Epidermal melanocyte (primary cell): Measurements from ENCODE around the gene PRKX.
A peak's percentile ranks its signal among the peaks of the same experiment; 100 is the strongest.
"Not testable (repeated sequence)": the region's sequence is repeated elsewhere in the genome, so short reads cannot be mapped to it uniquely, and the experiment has no call there.

Experiments
- DNase-seq: peaks from one replicate; pipeline ENCODE4 v3.0.0; 2011; ENCODE audit warnings: low spot score; ENCODE audit not compliant: insufficient read length

The PRKX gene

DNA sequence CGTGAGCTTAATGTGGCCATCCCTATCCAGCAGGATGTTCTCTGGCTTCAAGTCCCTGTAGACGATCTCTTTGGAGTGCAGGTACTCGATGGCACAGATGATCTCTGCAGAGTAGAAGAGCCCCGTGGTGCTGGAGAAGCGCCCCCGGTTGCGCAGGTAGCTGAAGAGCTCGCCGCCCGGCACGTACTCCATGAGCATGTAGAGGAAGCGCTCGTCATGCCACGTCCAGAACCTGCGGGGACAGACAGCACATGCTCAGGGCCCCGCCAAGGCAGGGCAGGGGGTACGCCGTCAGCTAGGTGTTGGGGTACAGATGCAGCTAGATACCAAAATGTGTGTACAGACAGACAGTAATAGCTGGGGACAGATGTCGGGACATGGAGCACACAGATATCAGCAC is 58.3 kb downstream of the PRKX start:
- no peak for DNase-seq

DNA sequence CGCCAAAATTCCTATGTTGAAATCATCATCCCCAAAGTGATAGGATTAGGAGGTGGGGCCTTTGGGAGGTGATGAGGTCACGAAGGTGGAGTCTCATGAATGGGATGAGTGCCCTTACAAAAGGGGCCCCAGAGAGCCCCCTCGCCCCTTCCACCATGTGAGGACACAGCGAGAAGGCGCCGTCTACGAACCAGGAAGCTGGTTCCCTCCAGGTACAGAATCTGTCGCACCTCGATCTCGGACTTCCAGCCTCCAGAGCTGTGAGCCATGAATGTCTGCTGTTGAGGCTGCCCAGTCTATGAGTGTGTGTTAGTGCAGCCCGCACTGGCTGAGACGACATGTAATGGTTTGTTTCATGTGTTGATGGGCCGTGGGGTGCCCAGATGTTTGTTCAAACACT is 60.3 kb downstream of the PRKX start:
- no peak for DNase-seq

DNA sequence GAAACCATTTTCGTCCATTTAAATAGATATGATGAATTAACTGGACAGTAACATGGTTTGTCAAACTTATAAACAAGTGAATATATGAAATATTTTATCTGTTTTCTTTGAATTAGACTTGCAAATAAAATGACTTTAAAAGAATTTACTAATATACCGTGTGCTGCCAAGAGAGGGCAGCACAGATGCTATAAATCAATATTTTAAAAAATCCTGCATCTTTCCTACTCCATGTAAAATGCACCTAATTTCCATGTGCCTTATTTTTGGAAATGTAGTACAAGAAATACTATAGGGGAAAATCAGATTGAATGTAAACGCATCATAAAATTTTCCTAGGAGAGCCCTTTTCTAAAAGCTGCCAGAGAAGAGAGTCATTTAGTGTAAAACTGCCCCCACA is 62.2 kb downstream of the PRKX start:
- DNase-seq, result no peak

- no peak for DNase-seq
These were observed 65.4 kb downstream of the PRKX start for GRCh38 chrX:3648084-3648483.

DNA sequence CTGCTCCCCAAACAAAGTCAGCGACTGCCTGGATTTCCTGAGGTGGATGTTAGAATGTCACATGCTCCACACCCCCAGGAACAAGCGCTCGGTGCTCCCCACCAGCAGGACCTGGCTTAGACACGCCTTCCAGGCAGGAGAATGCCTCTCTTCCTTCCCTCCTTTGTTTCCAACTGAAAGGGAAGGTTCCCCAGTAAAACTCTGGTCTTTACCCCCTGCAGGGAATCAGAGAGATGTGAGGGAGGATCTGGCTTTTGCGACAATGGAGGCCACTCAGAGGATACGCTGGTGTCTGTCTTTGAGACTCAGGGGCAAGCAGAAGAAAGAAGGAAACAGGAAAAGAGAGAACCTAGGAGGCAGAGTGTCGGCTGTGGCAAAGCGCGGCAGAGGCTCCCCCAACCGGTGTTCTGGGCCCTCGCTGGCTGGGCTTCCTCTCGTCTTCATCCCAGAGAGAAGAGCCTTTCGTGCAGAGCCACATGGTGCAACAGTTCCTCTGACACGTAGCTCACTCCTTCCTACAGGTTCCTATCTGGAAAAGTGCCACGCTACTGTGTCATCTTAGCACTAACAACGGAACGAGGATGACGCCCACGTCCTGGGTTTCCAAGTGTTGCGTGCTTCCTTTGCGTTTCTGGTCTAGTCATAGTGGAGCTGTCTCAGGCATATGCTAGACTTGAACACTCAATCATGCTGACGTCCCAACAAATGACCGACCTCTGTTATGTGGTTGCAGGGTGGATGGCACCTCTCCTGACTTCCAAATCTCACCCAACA is 73.4 kb downstream of the PRKX start:
- DNase-seq, result not testable (repeated sequence)

DNA sequence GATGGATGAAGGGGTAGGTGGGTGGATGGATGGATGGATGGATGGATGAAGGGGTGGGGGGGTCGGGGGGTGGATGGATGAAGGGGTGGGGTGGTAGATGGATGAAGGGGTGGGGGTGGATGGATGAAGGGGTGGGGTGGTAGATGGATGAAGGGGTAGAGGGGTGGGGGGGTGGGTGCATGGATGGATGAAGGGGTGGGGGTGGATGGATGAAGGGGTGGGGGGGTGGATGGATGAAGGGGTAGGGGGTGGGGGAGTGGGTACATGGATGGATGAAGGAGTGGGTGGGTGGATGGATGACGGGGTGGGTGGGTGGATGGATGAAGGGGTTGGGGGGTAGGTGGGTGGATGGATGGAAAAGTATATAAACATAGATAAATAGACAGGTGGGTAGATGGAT is 74.2 kb downstream of the PRKX start:
- no peak for DNase-seq

- peak; percentile 27 for DNase-seq
These were observed 75.1 kb downstream of the PRKX start for GRCh38 chrX:3638280-3638873.

DNA sequence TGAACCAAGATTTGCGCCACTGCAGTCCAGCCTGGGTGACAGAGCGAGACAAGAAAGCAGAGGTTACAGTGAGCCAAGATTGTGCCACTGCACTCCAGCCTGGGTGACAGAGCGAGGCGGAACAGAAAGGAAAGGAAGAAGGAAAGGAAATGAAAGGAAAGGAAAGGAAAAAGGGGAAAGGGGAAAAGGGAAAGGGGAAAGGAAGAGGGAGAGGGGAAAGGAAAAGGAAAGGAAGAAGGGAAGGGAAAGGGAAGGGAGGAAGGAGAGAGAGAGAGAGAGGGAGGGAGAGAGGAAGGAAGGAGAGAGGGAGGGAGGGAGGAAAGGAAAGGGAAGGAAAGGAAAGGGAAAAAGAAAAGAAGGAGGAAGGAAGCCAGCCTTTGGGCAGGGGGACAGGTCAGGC is 76.6 kb downstream of the PRKX start:
- DNase-seq, result no peak

- DNase-seq, result no peak
These were observed 82.3 kb downstream of the PRKX start for GRCh38 chrX:3631196-3631595.

DNA sequence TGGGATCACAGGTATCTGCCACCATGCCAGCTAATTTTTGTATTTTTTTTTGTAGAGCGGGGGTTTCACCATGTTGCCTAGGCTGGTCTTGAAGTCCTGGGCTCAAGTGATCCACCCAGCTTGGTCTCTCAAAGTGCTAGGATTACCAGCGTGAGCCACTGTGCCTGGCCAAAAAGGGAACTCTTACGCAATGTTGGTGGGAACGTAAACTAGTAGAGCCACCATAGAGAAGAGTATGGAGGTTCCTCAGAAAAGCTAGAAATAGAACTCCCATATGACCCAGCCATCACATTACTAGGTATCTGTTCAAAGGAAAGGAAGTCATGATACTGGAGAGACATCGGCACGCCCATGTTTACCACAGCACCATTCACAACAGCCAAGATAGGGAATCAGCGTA is 85.9 kb downstream of the PRKX start:
- no peak for DNase-seq

- DNase-seq, result no peak
These were observed 92.0 kb downstream of the PRKX start for GRCh38 chrX:3621414-3621813.

DNA sequence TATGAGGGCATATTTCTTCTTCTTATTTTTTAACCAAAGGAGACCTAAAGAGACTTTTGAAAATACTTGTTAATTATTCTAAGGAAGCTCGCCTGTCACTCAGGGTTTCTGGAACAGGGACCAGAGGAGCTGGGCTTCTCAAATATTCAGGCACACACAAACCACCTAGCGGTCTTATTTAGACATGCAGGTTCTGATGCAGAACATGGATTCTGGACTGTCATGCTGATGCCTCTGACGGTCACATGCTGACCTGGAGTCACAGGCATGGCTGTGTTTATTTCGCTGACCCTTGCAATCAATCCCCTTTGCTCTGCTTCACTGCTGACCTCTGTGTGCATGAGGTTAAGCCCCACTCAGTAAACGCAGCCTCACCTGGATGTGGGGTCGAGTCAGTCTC is 101.7 kb downstream of the PRKX start:
- not testable (repeated sequence) for DNase-seq

- DNase-seq, result no peak
These were observed 103.6 kb downstream of the PRKX start for GRCh38 chrX:3609810-3610209.

DNA sequence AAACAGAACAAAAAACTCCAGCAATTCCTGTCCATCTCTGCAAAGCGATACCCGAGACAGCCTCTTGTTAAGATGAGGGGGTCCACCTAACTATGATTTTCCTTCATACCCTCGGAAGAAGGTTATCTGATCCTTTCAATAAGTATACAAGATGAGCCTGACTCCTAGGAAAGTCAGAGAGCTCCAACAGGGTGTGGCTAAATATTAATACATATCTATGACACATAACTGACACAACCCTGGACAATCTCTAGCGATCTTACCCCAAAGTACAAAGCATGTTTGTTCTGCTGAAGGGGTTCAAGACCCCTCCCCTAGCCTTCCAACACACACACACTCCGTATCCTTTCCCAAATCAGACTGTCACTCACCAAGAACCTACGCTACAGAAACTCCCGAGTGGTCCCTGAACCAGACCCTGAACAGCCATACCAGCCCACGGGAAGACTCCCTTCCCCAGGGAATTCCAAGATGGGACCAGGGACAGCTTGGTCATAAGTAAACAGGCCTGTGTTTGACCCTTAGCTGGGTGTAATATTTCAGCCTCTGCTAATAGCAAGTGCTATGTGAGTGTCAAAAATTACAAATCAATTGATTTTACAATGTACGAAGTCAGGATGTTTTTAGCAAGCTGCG is 110.3 kb downstream of the PRKX start:
- DNase-seq, result no peak

GRCh38 chrX:3599802-3600430 is 113.5 kb downstream of the PRKX start:
- DNase-seq, result no peak

- DNase-seq, result no peak
These were observed 114.7 kb downstream of the PRKX start for GRCh38 chrX:3598709-3599108.

DNA sequence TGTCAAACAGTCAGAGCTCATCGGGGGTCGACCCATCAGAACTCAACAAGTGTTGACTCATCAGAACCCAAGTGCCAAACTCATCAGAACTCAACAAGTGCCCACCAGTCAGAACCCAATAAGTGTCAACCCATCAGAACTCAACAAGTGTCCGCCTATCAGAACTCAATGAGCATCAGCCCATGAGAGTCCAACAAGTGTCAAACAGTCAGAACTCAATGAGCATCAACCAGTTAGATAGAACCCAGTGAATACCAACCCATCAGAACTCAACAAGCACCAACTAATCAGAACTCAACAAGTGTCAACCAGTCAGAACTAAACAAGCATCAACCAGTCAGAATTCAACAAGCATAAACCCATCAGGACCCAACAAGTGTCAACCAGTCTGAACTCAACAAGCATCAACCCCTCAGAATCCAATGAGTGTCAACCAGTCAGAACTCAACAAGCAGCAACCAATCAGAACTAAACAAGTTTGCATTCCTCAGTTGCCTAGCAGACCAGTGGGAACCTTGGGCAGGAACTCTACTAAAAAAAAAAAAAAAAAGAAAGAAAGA is 115.3 kb downstream of the PRKX start:
- no peak for DNase-seq

DNA sequence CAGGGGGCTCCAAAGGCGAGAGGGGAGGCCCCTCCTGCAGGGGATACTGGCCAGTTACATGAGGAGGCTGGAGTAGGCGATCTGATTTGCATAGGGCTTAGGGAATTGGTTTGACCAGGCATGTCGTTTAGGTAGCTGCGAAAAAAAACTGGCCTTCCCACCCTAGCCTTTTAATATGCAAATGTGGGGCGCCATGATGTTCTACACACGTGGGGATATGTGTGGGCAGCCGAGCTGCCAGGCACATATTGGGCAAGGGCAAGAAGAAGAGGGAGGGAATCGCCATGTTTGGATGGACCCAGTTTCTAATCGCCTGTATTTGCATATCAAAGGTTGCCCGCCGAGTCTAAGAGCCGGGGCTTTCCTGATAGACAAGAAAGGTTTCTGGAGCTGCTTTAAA is 121.3 kb downstream of the PRKX start:
- no peak for DNase-seq

DNA sequence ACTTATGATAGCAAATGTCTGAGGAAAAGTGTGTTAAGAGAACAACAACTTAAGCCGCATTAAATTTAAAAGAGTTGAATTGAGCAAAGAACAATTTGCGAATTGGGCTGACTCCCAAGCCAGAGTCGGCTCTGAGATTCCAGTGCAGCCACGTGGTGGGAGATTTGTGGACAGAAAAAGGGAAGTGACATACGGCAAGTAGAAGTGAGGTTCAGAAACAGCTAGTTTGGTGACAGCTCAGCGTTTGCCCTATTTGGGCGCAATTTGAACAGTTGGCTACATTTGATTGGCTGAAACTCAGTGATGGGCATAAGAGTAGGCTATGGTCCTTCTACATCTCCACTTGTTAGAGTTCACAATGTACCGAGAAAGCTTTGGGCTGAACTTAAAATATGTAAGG is 124.0 kb downstream of the PRKX start:
- DNase-seq, result no peak

- DNase-seq, result no peak
These were observed 127.7 kb downstream of the PRKX start for GRCh38 chrX:3585719-3586118.

DNA sequence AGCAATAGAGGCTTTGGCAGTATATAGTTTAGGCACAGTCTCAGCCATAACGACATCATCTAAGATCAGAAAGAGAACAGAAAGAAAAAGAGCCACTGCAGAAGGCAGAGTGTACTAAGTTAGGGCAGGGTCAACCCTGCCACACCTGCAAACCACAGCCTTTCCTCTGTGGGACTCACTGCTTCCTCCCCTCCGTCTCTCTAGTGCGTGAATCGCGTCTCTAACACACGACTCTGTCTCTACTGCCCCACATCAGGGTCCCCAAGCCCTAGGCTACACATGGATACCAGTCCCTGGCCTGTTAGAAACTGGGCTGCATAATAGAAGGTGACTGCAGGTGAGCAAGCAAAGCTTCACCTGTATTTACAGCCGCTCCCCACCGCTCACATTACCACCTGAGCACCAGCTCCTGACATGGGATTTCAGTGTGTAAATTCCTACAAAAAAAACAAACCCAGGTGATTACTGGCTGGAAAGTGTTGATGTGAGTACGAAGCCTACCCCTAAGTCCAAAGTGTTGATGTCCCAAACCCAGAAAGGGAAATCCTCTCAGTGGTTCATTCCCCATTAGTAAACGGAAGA is 128.9 kb downstream of the PRKX start:
- no peak for DNase-seq

- DNase-seq, result no peak
These were observed 131.0 kb downstream of the PRKX start for GRCh38 chrX:3582451-3582850.
